Neural cell (in vitro differentiated cells): Measurements from ENCODE around the gene LST1. TPM values are rescaled to one million over a fixed set of nuclear protein-coding genes. Genes with fewer than 3 reads are reported as not detected.

ENCODE experiments used
- H2AFZ ChIP-seq: fragments of 200-600, 300-800 bp; sonication (generic), shearing (Covaris generic); 2 replicates; pipeline ENCODE4 v1.6.0; 2014; ENCODE audit warnings: low read depth, mild to moderate bottlenecking, antibody characterized with exemption, low read length, moderate library complexity
- H3F3A ChIP-seq: fragments of 200-600 bp; shearing (Covaris generic); 2 replicates; pipeline ENCODE4 v1.6.1; 2016; ENCODE audit warnings: mild to moderate bottlenecking, moderate library complexity, mixed read lengths, antibody characterized with exemption, low read length; ENCODE audit not compliant: insufficient read depth, poor library complexity, severe bottlenecking
- H3K27ac ChIP-seq: fragments of 200-600, 300-800 bp; sonication (generic), shearing (Covaris generic); 2 replicates; pipeline ENCODE4 v1.5.1; 2014; ENCODE audit warnings: mild to moderate bottlenecking, low read length, moderate library complexity
- H3K27me3 ChIP-seq: fragments of 300-800, 200-600 bp; sonication (generic), shearing (Covaris generic); 2 replicates; pipeline ENCODE4 v1.6.0; 2014; ENCODE audit warnings: mild to moderate bottlenecking, low read depth, low read length, moderate library complexity; ENCODE audit not compliant: insufficient read depth
- H3K36me3 ChIP-seq: fragments of 300-800, 200-600 bp; sonication (generic), shearing (Covaris generic); 2 replicates; pipeline ENCODE4 v1.5.1; 2014; ENCODE audit warnings: mild to moderate bottlenecking, antibody characterized with exemption, low read length, moderate library complexity; ENCODE audit not compliant: insufficient read depth
- H3K4me2 ChIP-seq: fragments of 300-800, 200-600 bp; sonication (generic), shearing (Covaris generic); 2 replicates; pipeline ENCODE4 v1.6.0; 2014; ENCODE audit warnings: mild to moderate bottlenecking, low read length
- H3K4me3 ChIP-seq: fragments of 300-800, 200-600 bp; sonication (generic), shearing (Covaris generic); 2 replicates; pipeline ENCODE4 v1.5.1; 2014; ENCODE audit warnings: mild to moderate bottlenecking, low read length, moderate library complexity
- H3K79me2 ChIP-seq: fragments of 200-600 bp; shearing (Covaris generic); replicated peaks from 2 replicates; pipeline ENCODE4 v1.6.0; 2014; ENCODE audit warnings: mild to moderate bottlenecking, low read length, moderate library complexity; ENCODE audit not compliant: insufficient read depth
- H3K9ac ChIP-seq: fragments of 300-800, 200-600 bp; sonication (generic), shearing (Covaris generic); 2 replicates; pipeline ENCODE4 v1.6.1; 2016; ENCODE audit warnings: mild to moderate bottlenecking, low read length, mixed read lengths
- H3K9me2 ChIP-seq: fragments of 200-600 bp; shearing (Covaris generic); 2 replicates; pipeline ENCODE4 v1.6.1; 2016; ENCODE audit warnings: mild to moderate bottlenecking, low read length, mixed read lengths; ENCODE audit not compliant: insufficient read depth
- H3K9me3 ChIP-seq: fragments of 200-600, 300-800 bp; sonication (generic), shearing (Covaris generic); 2 replicates; pipeline ENCODE4 v1.6.1; 2016; ENCODE audit warnings: mild to moderate bottlenecking, mixed run types, low read length, moderate library complexity, mixed read lengths
- H4K20me1 ChIP-seq: fragments of 200-600 bp; shearing (Covaris generic); 2 replicates; pipeline ENCODE4 v1.6.1; 2016; ENCODE audit warnings: mild to moderate bottlenecking, mixed run types; ENCODE audit not compliant: insufficient read depth
- CTCF ChIP-seq: fragments of 450-650 bp; IDR thresholded peaks from 2 replicates; pipeline ENCODE4 v1.5.1; 2014; ENCODE audit warnings: antibody characterized with exemption, mild to moderate bottlenecking, moderate library complexity; ENCODE audit not compliant: poor library complexity, severe bottlenecking
- EP300 ChIP-seq: fragments of 450-650 bp; conservative IDR thresholded peaks from 2 replicates; pipeline ENCODE4 v1.6.1; 2014; ENCODE audit warnings: antibody characterized with exemption, mild to moderate bottlenecking, moderate library complexity; ENCODE audit not compliant: poor library complexity, severe bottlenecking
- EZH2 ChIP-seq: fragments of 200-600, 300-800 bp; shearing (Covaris generic), sonication (generic); IDR thresholded peaks from 2 replicates; pipeline ENCODE4 v1.6.1; 2014; ENCODE audit warnings: antibody characterized with exemption, low read length, borderline replicate concordance, mild to moderate bottlenecking; ENCODE audit not compliant: insufficient read depth, poor library complexity, severe bottlenecking
- MXI1 ChIP-seq: fragments of 450-650 bp; conservative IDR thresholded peaks from 2 replicates; pipeline ENCODE4 v1.6.1; 2014; ENCODE audit warnings: antibody characterized with exemption, mild to moderate bottlenecking; ENCODE audit not compliant: poor library complexity, severe bottlenecking
- POLR2AphosphoS5 ChIP-seq: IDR thresholded peaks from 2 replicates; pipeline ENCODE4 v1.6.1; 2012
- RAD21 ChIP-seq: fragments of 450-650 bp; conservative IDR thresholded peaks from 2 replicates; pipeline ENCODE4 v1.6.1; 2014; ENCODE audit warnings: antibody characterized with exemption, mild to moderate bottlenecking, moderate library complexity
- REST ChIP-seq: IDR thresholded peaks from 2 replicates; pipeline ENCODE4 v1.6.1; 2012; ENCODE audit warnings: borderline replicate concordance
- SMC3 ChIP-seq: fragments of 450-650 bp; conservative IDR thresholded peaks from 2 replicates; pipeline ENCODE4 v1.6.1; 2014; ENCODE audit warnings: antibody characterized with exemption, mild to moderate bottlenecking, moderate library complexity; ENCODE audit not compliant: poor library complexity
- TAF1 ChIP-seq: IDR thresholded peaks from 2 replicates; pipeline ENCODE4 v1.6.1; 2012; ENCODE audit warnings: low read depth
- polyA plus RNA-seq: library from polyadenylated mRNA; depleted of rRNA; stranded (reverse); fragments of >200 nt; gene quantifications from 2 replicates; pipeline ENCODE4 v1.2.3, GENCODE V29; 2014

The LST1 gene
- polyA plus RNA-seq, 1 donor from 2014 or later = not detected

GRCh38 chr6:31621991-31622390 is 35.9 kb downstream of the LST1 start:
- Histone ChIP-seq H3K79me2 (peaks cover 49% of the 10 kb centered on the region), H3K9me2 (no peaks in the 10 kb centered on the region), H3K4me3 (peak overlapping the region; percentile 93), H2AFZ (no peak overlapping the region), H3K27me3 (no peaks in the 10 kb centered on the region), H3K9ac (peak overlapping the region; percentile 100), H3K4me2 (peak overlapping the region; percentile 100), H3K9me3 (no peaks in the 10 kb centered on the region), H3F3A (no peaks in the 10 kb centered on the region), H3K27ac (peak overlapping the region; percentile 99), H4K20me1 (no peaks in the 10 kb centered on the region), H3K36me3 (peaks cover 5% of the 10 kb centered on the region)
- TF ChIP-seq EP300 (no peak), POLR2AphosphoS5 (no peak), MXI1 (no peak), REST (no peak), EZH2 (no peak), SMC3 (no peak), TAF1 (no peak), RAD21 (no peak), CTCF (no peak)

GRCh38 chr6:31622684-31623091 is 36.6 kb downstream of the LST1 start:
- H3F3A ChIP-seq = no peaks in the 10 kb centered on the region
- no peaks in the 10 kb centered on the region for H3K27me3 ChIP-seq
- peak overlapping the region; percentile 93 for H3K4me3 ChIP-seq
- H4K20me1 ChIP-seq = no peaks in the 10 kb centered on the region
- H3K9ac ChIP-seq = peak overlapping the region; percentile 100
- peak overlapping the region; percentile 100 for H3K4me2 ChIP-seq
- H3K79me2 ChIP-seq = peaks cover 51% of the 10 kb centered on the region
- peak overlapping the region; percentile 99 for H3K27ac ChIP-seq
- H3K9me3 ChIP-seq = no peaks in the 10 kb centered on the region
- TF ChIP-seq EZH2 (no peak), RAD21 (no peak), CTCF (no peak), EP300 (no peak), SMC3 (no peak), TAF1 (no peak), POLR2AphosphoS5 (no peak), MXI1 (no peak), REST (no peak)
- no peaks in the 10 kb centered on the region for H3K9me2 ChIP-seq
- H3K36me3 ChIP-seq = peaks cover 5% of the 10 kb centered on the region
- H2AFZ ChIP-seq = no peak overlapping the region
